HepG2 (cell line): ENCODE data around the gene CPSF4. TPM values are rescaled to one million over a fixed set of nuclear protein-coding genes. Genes with fewer than 3 reads are reported as not detected.

Experiments
- ATAC-seq: fragments of 200-7000 bp; cut with Tn5 transposase; 3 replicates; pipeline ENCODE4 v1.9.1; 2020; ENCODE audit warnings: mild to moderate bottlenecking, moderate library complexity
- BruUV-seq: library from RNA; stranded (reverse); fragments of 400-500 nt; replicated peaks from 2 replicates; lab custom pipeline; 2021; lab: Mats Ljungman, UMichigan
- CTCF ChIA-PET: fragments of 300-600 bp; formaldehyde crosslinking; extraction: SDS; loops from one replicate; lab custom pipeline; 2021; ENCODE audit warnings: low total read pairs, inconsistent platforms, low intra/inter-chr PET ratio; lab: Yijun Ruan, JAX
- POLR2A ChIA-PET: fragments of 350-600 bp; sonication (Branson Sonifier 250); formaldehyde crosslinking; loops from one replicate; lab custom pipeline; 2020; ENCODE audit warnings: antibody characterized with exemption, inconsistent platforms; lab: Yijun Ruan, JAX
- DNase-seq: peaks from one replicate; pipeline ENCODE4 v3.0.0-alpha.2; 2015; ENCODE audit warnings: low spot score
- FAIRE-seq: peaks from 3 replicates; lab custom pipeline; 2011; peaks lifted over from hg19 to GRCh38; lab: Jason Lieb, UNC
- H2AFZ ChIP-seq: one replicate; pipeline ENCODE4 v1.6.1; 2011; ENCODE audit warnings: low read length, inconsistent platforms
- H3K27ac ChIP-seq: fragments of 300-600 bp; 3 replicates; pipeline ENCODE4 v1.8.0; 2011; ENCODE audit warnings: mixed run types, mild to moderate bottlenecking, mixed read lengths, low read length, inconsistent platforms; ENCODE audit not compliant: insufficient read depth; ENCODE audit errors: extremely low read length
- H3K27me3 ChIP-seq, 2 experiments: fragments of 200-600 bp in 1 of 2; 2 replicates in 1 of 2; 3 replicates in 1 of 2; pipeline versions ENCODE4 v1.6.0 to v1.8.0; 2011; ENCODE audit warnings: low read length in 2 of 2, mild to moderate bottlenecking in 2 of 2, moderate library complexity in 2 of 2, inconsistent platforms in 1 of 2; ENCODE audit not compliant: insufficient read depth in 2 of 2, control insufficient read depth in 1 of 2
- H3K36me3 ChIP-seq, 2 experiments: fragments of 200-600 bp in 1 of 2; replicated peaks in 1 of 2; 2 replicates in 1 of 2; 3 replicates in 1 of 2; pipeline versions ENCODE4 v1.5.1 to v1.8.0; 2011; ENCODE audit warnings: low read length in 2 of 2, inconsistent platforms in 1 of 2; ENCODE audit not compliant: insufficient read depth in 2 of 2, control insufficient read depth in 1 of 2
- H3K4me1 ChIP-seq: 2 replicates; pipeline ENCODE4 v1.5.1; 2012; ENCODE audit warnings: low read length, inconsistent platforms; ENCODE audit not compliant: insufficient read depth
- H3K4me2 ChIP-seq: 2 replicates; pipeline ENCODE4 v1.6.0; 2011; ENCODE audit warnings: low read depth, low read length, inconsistent platforms
- H3K4me3 ChIP-seq, 3 experiments: fragments of 200-600 bp in 1 of 3; sonication (generic), shearing (Covaris generic) in 1 of 3; replicated peaks in 1 of 3; 2 replicates each; pipeline ENCODE4 v1.5.1; 2011 to 2016; ENCODE audit warnings: low read length in 3 of 3, inconsistent platforms in 2 of 3, low read depth in 2 of 3, mild to moderate bottlenecking in 2 of 3, control low read depth in 1 of 3, mixed read lengths in 1 of 3; ENCODE audit not compliant: insufficient read depth in 1 of 3
- H3K79me2 ChIP-seq: one replicate; pipeline ENCODE4 v1.6.1; 2011; ENCODE audit warnings: low read length, inconsistent platforms; ENCODE audit not compliant: insufficient read depth
- H3K9ac ChIP-seq: 2 replicates; pipeline ENCODE4 v1.6.0; 2011; ENCODE audit warnings: mild to moderate bottlenecking, low read depth, low read length, inconsistent platforms; ENCODE audit not compliant: insufficient read depth
- H3K9me3 ChIP-seq: 2 replicates; pipeline ENCODE4 v1.5.1; 2012; ENCODE audit warnings: mild to moderate bottlenecking, low read length
- H4K20me1 ChIP-seq: 2 replicates; pipeline ENCODE4 v1.6.0; 2011; ENCODE audit warnings: inconsistent platforms, mild to moderate bottlenecking, low read length, moderate library complexity; ENCODE audit not compliant: insufficient read depth
- AGO2 ChIP-seq: fragments of 200-400 bp; formaldehyde crosslinking; optimal IDR thresholded peaks from 2 replicates; pipeline ENCODE3; 2017; ENCODE audit warnings: mild to moderate bottlenecking, low read depth, low read length, moderate library complexity
- POLR2G ChIP-seq: fragments of 200-400 bp; formaldehyde crosslinking; IDR thresholded peaks from 2 replicates; pipeline ENCODE4 v1.6.1; 2018; ENCODE audit warnings: mild to moderate bottlenecking, low read depth, low read length, moderate library complexity
- RBFOX2 ChIP-seq: fragments of 200-400 bp; formaldehyde crosslinking; IDR thresholded peaks from 2 replicates; pipeline ENCODE4 v1.6.1; 2017; ENCODE audit warnings: low read depth, mild to moderate bottlenecking, low read length
- SRF ChIP-seq: IDR thresholded peaks from 2 replicates; pipeline ENCODE4 v1.6.1; 2011; ENCODE audit warnings: mild to moderate bottlenecking, low read depth, low read length, moderate library complexity
- ZNF841 ChIP-seq: sonication (generic); formaldehyde crosslinking; IDR thresholded peaks from 2 replicates; pipeline ENCODE4 v1.8.1; 2023; ENCODE audit warnings: missing genetic modification reagents, borderline replicate concordance
- ZNF878 ChIP-seq: sonication (generic); formaldehyde crosslinking; IDR thresholded peaks from 2 replicates; pipeline ENCODE4 v1.8.1; 2023; ENCODE audit warnings: mild to moderate bottlenecking, missing genetic modification reagents, moderate library complexity
- WGBS: methylation state at CpG from one replicate; pipeline ENCODE4 v1.1.6; 2017; ENCODE audit warnings: low lambda C conversion rate; 5-methylcytosine and 5-hydroxymethylcytosine counted together
- in situ Hi-C: cut with HindIII; loops from 2 replicates; pipeline ENCODE4 v1.10.0; 2017; ENCODE audit warnings: low pct_unique_long_range_greater_than_20kb; ENCODE audit not compliant: extremely low pct_ligation_motif_present
- intact Hi-C: fragments of 100-400 bp; cut with micrococcal nuclease; formaldehyde crosslinking; loops from one replicate; pipeline ENCODE4 v1.10.0; 2022; ENCODE audit not compliant: unreplicated experiment
- polyA plus RNA-seq, 8 experiments: library from polyadenylated mRNA; depleted of rRNA in 3 of 8; stranded (reverse) in 7 of 8; unstranded in 1 of 8; fragments of >200 nt; fragmentation: Illumina TruSeq in 4 of 8; extraction: Trizol in 4 of 8; gene quantifications; 2 replicates each; pipeline versions ENCODE4 v1.2.1 to v1.2.3, GENCODE V29; 2011 to 2016; ENCODE audit warnings: low read depth in 4 of 8, missing spikeins in 1 of 8, mixed read lengths in 1 of 8; ENCODE audit not compliant: insufficient read depth in 1 of 8
- total RNA-seq, 5 experiments: library from RNA; depleted of rRNA; stranded (reverse); fragments of >200 nt; fragmentation: Illumina TruSeq; extraction: Trizol; gene quantifications; 2 replicates each; pipeline ENCODE4 v1.2.3, GENCODE V29; 2016; ENCODE audit warnings: low read depth in 1 of 5
- TF ChIP-seq, protein P1 (sequence below): sonication (generic); formaldehyde crosslinking; IDR thresholded peaks from 2 replicates; pipeline ENCODE4 v1.8.1; 2023; ENCODE audit warnings: mild to moderate bottlenecking, missing genetic modification reagents, borderline replicate concordance

CPSF4 gene
- total and polyA plus RNA-seq, 2 of the 13 experiments (the other 11 are each of a cell fraction or from before 2014, with no cell fraction given), result 34.1 to 49.6 TPM

DNA sequence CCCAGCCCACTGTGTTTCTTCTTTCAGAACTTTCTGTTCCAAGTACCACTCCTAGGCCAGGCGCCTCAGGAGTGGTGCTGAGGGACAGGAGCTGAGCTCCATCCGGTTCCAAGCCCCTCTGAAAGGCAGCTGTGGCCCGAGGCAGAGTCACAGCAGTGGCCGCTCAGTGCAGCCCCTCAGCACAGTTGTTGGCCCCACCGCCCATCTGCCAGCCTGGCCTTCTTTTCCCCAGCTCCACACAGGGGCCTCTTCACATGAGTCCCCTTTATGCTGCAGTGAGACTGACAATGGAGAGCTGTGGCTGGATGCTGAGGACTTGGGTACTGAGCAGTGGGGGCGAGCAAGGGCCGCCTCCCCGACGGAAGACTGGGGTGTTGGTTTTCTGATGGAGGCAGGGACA is 20.5 kb upstream of the CPSF4 start:
- H3K79me2 ChIP-seq, result no peaks in the 10 kb centered on the region
- FAIRE-seq (no peak), ATAC-seq (peak; percentile 20), DNase-seq (no peak)
- POLR2A ChIA-PET, result interaction anchor here (1.3 kb wide), 1 partner anchor 9 kb away, joined by 8 read pairs; the partner anchor contains the start of genes BUD31 and PDAP1
- no peaks in the 10 kb centered on the region for H3K9me3 ChIP-seq
- no peak overlapping the region for H3K4me2 ChIP-seq
- no peak overlapping the region for H3K27ac ChIP-seq
- 95% methylated on average over 8 of the region's 9 CpGs for whole genome bisulfite sequencing
- H4K20me1 ChIP-seq, result 0 out of 2 replicates have a peak, but pooled peaks cover 2% of the 10 kb centered on the region
- intact Hi-C loops (no loop called here), in situ Hi-C loops (no loop called here)
- no peaks in the 10 kb centered on the region for H3K27me3 ChIP-seq
- CTCF ChIA-PET, result no interaction called here
- 0 out of 2 replicates have a peak, but pooled peaks cover 12% of the 10 kb centered on the region for H3K4me1 ChIP-seq
- no peak overlapping the region for H2AFZ ChIP-seq
- no peak overlapping the region for H3K4me3 ChIP-seq
- BruUV-seq, result no TSS peak
- peaks cover 21 to 71% of the 10 kb centered on the region in 2 experiments for H3K36me3 ChIP-seq
- no peak overlapping the region for H3K9ac ChIP-seq
- TF ChIP-seq SRF (no peak), POLR2G (0 out of 2 replicates have a peak, but pooled peaks have one; percentile 9), RBFOX2 (0 out of 2 replicates have a peak, but pooled peaks have one; percentile 28), ZNF878 (CRISPR knock-in tag) (no peak), AGO2 (peak; percentile 79)
- TF ChIP-seq, protein P1, sequence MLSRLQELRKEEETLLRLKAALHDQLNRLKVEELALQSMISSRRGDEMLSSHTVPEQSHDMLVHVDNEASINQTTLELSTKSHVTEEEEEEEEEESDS (CRISPR knock-in tag), result no peak

DNA sequence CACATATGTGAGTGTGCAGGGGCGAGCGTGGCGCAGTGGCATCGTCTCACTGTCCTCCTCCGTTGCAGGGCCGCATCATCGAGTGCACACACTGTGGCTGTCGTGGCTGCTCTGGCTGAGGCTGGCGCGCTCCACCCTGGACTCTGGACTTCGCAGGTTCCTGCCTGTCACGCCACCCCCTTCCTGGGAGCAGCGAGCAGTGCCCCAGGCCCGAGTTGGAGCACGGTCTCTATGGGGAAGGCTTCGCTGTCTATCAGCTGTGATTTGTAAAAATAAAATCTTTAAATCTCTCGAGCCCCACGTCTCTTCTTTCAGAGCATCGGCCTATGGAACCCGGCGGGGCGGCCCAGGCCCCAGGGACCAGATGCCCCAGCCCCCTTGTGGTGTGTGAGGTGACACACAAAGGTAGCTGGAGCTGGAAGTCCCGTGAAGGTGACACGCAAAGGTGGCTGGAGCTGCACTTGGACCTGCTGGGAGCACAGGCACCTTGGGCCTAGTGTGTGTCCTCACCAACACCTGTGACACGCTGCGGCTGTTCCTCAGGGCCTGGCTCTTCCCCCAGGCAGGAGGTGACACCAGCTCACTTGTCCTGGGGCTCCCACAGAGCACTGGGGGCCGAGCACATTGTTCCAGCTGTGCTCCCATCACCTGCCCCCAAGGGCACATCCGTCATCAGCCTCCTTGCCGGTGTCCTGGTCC is 19.3 kb upstream of the CPSF4 start:
- Histone ChIP-seq H3K4me2 (no peak overlapping the region), H3K9ac (no peak overlapping the region), H3K4me3 (no peak overlapping the region), H3K36me3 (peaks cover 29 to 72% of the 10 kb centered on the region in 2 experiments), H3K27ac (no peak overlapping the region), H4K20me1 (0 out of 2 replicates have a peak, but pooled peaks cover 2% of the 10 kb centered on the region), H2AFZ (no peak overlapping the region), H3K9me3 (no peaks in the 10 kb centered on the region), H3K4me1 (0 out of 2 replicates have a peak, but pooled peaks cover 12% of the 10 kb centered on the region), H3K79me2 (no peaks in the 10 kb centered on the region), H3K27me3 (no peaks in the 10 kb centered on the region)
- WGBS, result 96% methylated on average over 14 of the region's 29 CpGs
- ATAC-seq (peak; percentile 46), DNase-seq (no peak), FAIRE-seq (no peak)
- ChIA-PET POLR2A (interaction anchor here (1.4 to 1.5 kb wide), 2 partner anchors 11 to 47 kb away, joined by 4 read pairs; partner anchors contain the start of genes BUD31 and PDAP1), CTCF (no interaction called here)
- no TSS peak for BruUV-seq
- in situ Hi-C loops, result no loop called here
- TF ChIP-seq ZNF841 (CRISPR knock-in tag) (no peak), RBFOX2 (peak; percentile 53; the same call in 1 of the 2 replicates), AGO2 (peak; percentile 85)
- intact Hi-C loops, result no loop called here
